Thymus (tissue), 11 donors: ENCODE results near the gene NAT9. TPM values are rescaled to one million over a fixed set of nuclear protein-coding genes. Genes with fewer than 3 reads are reported as not detected.
A peak's percentile ranks its signal among the peaks of the same experiment; 100 is the strongest.

Experiments used
- DNase-seq, 9 donors: peaks; one replicate each; pipeline ENCODE4 v3.0.0-alpha.2; 2013; ENCODE audit warnings: low spot score in 9 of 9, low read depth in 6 of 9, missing footprints in 1 of 9
- H3K27ac ChIP-seq, 2 donors: one replicate each; pipeline ENCODE4 v1.5.1; 2013; ENCODE audit warnings: control low read depth in 1 of 2, low read depth in 1 of 2, low read length in 1 of 2, mild to moderate bottlenecking in 1 of 2, moderate library complexity in 1 of 2
- H3K27me3 ChIP-seq, 2 donors: one replicate each; pipeline ENCODE4 v1.5.1; 2013; ENCODE audit warnings: low read length in 1 of 2; ENCODE audit not compliant: control insufficient read depth in 2 of 2, insufficient read depth in 1 of 2
- H3K36me3 ChIP-seq, 2 donors: one replicate each; pipeline ENCODE4 v1.5.1; 2013; ENCODE audit warnings: low read length in 1 of 2, mild to moderate bottlenecking in 1 of 2, moderate library complexity in 1 of 2; ENCODE audit not compliant: control insufficient read depth in 2 of 2, insufficient read depth in 2 of 2
- H3K4me1 ChIP-seq, 2 donors: one replicate each; pipeline ENCODE4 v1.5.1; 2013; ENCODE audit warnings: low read length in 2 of 2; ENCODE audit not compliant: control insufficient read depth in 2 of 2, insufficient read depth in 2 of 2
- H3K4me3 ChIP-seq, 2 donors: one replicate each; pipeline ENCODE4 v1.5.1; 2013; ENCODE audit warnings: low read length in 2 of 2, control low read depth in 1 of 2, mild to moderate bottlenecking in 1 of 2
- H3K9me3 ChIP-seq, 2 donors: one replicate each; pipeline ENCODE4 v1.5.1; 2013; ENCODE audit warnings: low read length in 1 of 2, mild to moderate bottlenecking in 1 of 2; ENCODE audit not compliant: control insufficient read depth in 2 of 2, insufficient read depth in 1 of 2
- WGBS: extraction: QIAGEN DNeasy Blood & Tissue Kit; methylation state at CpG from one replicate; pipeline ENCODE4 v1.1.7; 2013; 5-methylcytosine and 5-hydroxymethylcytosine counted together
- polyA plus RNA-seq: library from polyadenylated mRNA; stranded (reverse); fragments of 200-250 nt; gene quantifications from one replicate; pipeline ENCODE4 v1.2.3, GENCODE V29; 2013
- total RNA-seq: library from RNA; stranded (reverse); fragments of 120-200 nt; gene quantifications from one replicate; pipeline ENCODE4 v1.2.4, GENCODE V29; 2013
- donor health status: healthy.

The NAT9 gene
- total and polyA plus RNA-seq, 2 donors: 17.8 to 31.1 TPM

DNA sequence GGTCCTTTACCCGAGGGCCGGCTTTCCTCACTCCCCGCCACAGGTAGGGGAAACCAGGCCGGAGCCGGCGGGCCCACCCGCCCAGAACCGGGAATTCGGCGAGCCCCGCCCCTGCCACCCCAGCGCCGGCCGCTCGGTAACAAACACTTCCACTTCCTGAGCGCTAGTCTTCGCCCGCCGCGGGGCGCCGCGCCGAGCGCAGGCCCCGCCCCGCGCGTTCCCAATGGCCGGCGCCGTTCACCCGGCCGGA is 27.9 kb downstream of the NAT9 start:
- Histone ChIP-seq H3K4me1 (peaks cover 43 to 67% of the 10 kb centered on the region in 2 donors), H3K36me3 (peaks cover 3 to 14% of the 10 kb centered on the region in 2 donors), H3K4me3 (peak overlapping the region; percentile 87 to 94), H3K27me3 (peaks cover 0 to 4% of the 10 kb centered on the region in 2 donors), H3K9me3 (peaks cover 0 to 6% of the 10 kb centered on the region in 2 donors), H3K27ac (peak overlapping the region; percentile 66 to 86)
- no peak for DNase-seq
- under 1% methylated on average over 34 of the region's 34 CpGs for WGBS

DNA sequence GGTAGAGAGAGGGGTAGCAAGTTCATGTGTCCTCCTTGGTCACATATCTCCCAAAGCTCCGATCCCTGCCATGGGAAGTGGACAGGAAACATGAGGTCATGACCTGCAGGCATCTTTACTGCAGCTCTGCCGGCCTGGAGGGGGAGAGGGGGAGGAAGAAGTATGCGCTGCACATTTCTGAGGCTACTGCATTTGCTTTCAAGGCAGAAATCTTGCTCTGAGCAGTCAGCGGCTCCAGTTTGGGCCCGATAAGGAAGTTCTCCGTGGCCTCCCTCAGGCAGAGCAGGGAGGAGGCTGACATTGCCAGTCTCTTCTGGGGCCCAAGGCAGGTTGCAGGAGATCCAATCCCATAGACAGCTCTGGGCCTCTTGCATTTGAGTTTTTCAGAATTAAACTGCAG is 29.2 kb downstream of the NAT9 start:
- no peak for DNase-seq
- Histone ChIP-seq H3K9me3 (peaks cover 0 to 6% of the 10 kb centered on the region in 2 donors), H3K27ac (peak overlapping the region; percentile 40 to 55), H3K4me1 (peaks cover 50 to 71% of the 10 kb centered on the region in 2 donors), H3K36me3 (peaks cover 0 to 8% of the 10 kb centered on the region in 2 donors), H3K4me3 (no peak overlapping the region), H3K27me3 (peaks cover 0 to 4% of the 10 kb centered on the region in 2 donors)
- WGBS: 45% methylated on average over 6 of the region's 6 CpGs

DNA sequence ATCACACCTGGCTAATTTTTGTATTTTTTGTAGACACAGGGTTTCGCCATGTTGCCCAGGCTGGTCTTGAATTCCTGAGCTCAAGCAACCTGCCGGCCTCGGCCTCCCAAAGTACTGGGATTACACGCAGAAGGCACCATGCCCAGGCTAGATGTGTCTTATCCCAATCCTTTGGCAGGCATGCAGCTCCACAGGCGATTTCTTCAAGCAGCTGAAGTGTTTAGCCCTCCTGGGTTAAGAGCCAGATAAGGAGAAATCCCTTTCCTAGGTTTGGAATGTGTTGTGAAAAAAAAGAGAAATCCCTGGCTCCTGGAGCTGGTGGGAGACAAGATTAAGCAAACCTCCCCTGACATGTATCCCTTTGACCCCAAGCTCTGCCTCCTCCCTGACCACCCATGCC is 29.8 kb downstream of the NAT9 start:
- Histone ChIP-seq H3K4me1 (peaks cover 51 to 71% of the 10 kb centered on the region in 2 donors), H3K36me3 (peaks cover 0 to 8% of the 10 kb centered on the region in 2 donors), H3K27ac (peak overlapping the region in 1 of 2 donors; percentile 40), H3K9me3 (peaks cover 0 to 1% of the 10 kb centered on the region in 2 donors), H3K4me3 (no peak overlapping the region), H3K27me3 (peaks cover 0 to 4% of the 10 kb centered on the region in 2 donors)
- DNase-seq: no peak
- 95% methylated on average over 5 of the region's 5 CpGs for WGBS

DNA sequence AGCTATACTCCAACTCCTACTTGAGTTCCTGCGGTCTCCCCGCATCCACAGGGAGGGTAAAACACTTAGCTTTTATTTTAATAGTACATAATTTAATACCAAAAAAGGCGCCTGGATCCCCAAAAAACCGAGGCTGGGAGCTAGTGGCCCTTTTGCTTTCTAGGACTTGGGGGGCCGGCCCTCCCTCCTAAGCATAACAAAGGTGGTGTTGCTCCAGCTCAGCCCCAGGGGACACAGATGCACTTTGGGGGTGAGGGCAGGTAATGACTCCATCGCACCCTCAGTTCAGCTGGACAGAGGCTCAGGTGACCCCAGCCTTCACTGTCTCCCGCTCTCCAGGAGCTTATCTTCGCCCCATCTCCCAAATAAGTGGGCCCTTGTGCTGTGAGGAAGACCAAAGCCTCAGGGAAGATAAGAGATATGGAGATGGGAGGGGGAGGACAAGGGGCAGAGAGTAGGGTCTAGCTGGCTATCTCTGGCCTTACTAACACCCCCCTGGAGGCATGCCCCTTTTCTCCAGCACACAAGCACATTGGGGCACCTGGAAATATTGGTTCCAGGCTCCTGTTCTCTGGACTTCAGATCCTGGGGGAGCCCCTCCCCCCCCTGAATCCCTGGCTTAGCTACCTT is 30.5 kb downstream of the NAT9 start:
- Histone ChIP-seq H3K36me3 (peaks cover 0 to 12% of the 10 kb centered on the region in 2 donors), H3K4me3 (no peak overlapping the region), H3K4me1 (peaks cover 45 to 71% of the 10 kb centered on the region in 2 donors), H3K27ac (no peak overlapping the region), H3K27me3 (peaks cover 0 to 4% of the 10 kb centered on the region in 2 donors), H3K9me3 (no peaks in the 10 kb centered on the region)
- WGBS: 97% methylated on average over 8 of the region's 8 CpGs
- no peak for DNase-seq

DNA sequence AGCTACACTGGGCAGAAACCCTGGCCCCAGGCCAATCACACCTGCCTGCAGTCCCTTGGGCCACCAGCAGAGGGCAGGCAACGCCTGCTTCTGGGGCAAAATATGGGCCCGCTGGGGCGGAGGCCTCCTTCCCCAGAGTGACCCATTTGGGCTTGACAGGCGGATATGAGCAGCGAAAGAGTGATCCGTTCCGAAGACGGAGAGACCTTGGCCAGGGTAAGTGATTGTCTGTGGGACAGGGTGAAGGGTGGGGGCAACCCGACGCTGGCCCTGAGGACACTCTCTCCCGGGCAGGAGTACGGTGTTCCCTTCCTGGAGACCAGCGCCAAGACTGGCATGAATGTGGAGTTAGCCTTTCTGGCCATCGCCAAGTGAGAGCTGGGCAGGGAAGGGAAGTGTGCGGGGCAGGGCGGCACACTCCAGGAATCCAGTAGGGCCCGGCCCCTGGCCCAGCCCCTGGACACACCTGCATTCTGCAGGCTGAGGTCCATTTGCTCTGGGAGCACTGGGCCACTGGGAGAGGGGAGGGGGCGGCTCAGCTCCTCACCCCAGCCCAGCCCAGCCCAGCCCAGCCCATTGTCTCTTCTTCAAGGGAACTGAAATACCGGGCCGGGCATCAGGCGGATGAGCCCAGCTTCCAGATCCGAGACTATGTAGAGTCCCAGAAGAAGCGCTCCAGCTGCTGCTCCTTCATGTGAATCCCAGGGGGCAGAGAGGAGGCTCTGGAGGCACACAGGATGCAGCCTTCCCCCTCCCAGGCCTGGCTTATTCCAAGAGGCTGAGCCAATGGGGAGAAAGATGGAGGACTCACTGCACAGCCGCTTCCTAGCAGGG is 31.2 kb downstream of the NAT9 start:
- Histone ChIP-seq H3K9me3 (no peaks in the 10 kb centered on the region), H3K27me3 (peaks cover 0 to 4% of the 10 kb centered on the region in 2 donors), H3K36me3 (peaks cover 0 to 12% of the 10 kb centered on the region in 2 donors), H3K27ac (no peak overlapping the region), H3K4me3 (no peak overlapping the region), H3K4me1 (peaks cover 41 to 71% of the 10 kb centered on the region in 2 donors)
- 67% methylated on average over 24 of the region's 24 CpGs for WGBS
- DNase-seq: peak in 5 of 9 donors; percentile 21 to 74 (median 70)

DNA sequence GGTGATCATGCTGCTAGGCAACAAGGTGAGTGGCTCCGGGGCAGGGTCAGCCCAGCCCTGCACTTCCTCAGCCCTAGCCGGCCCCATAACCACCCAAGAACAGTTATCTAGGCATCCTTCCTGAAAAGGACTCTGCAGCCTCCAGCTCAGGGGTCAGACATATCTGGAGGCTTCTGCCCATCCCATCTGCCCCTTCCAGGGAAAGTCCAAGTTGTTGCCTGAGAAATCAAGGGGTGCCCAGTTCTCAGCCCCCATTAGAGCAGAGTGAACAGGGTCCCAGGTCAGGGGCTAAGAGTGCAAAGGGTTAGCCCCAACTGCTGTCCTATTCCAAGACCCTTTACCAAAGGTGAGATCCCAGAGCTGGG is 31.8 kb downstream of the NAT9 start:
- peaks cover 42 to 76% of the 10 kb centered on the region in 2 donors for H3K4me1 ChIP-seq
- H3K27ac ChIP-seq: no peak overlapping the region
- 53% methylated on average over 2 of the region's 2 CpGs for WGBS
- H3K9me3 ChIP-seq: no peaks in the 10 kb centered on the region
- H3K36me3 ChIP-seq: peaks cover 0 to 12% of the 10 kb centered on the region in 2 donors
- peaks cover 0 to 2% of the 10 kb centered on the region in 2 donors for H3K27me3 ChIP-seq
- DNase-seq: no peak
- H3K4me3 ChIP-seq: no peak overlapping the region

- peaks cover 48 to 81% of the 10 kb centered on the region in 2 donors for H3K4me1 ChIP-seq
- WGBS: 93% methylated on average over 2 of the region's 2 CpGs
Observed at GRCh38 chr17:74743755-74744154, 32.4 kb downstream of the NAT9 start.

DNA sequence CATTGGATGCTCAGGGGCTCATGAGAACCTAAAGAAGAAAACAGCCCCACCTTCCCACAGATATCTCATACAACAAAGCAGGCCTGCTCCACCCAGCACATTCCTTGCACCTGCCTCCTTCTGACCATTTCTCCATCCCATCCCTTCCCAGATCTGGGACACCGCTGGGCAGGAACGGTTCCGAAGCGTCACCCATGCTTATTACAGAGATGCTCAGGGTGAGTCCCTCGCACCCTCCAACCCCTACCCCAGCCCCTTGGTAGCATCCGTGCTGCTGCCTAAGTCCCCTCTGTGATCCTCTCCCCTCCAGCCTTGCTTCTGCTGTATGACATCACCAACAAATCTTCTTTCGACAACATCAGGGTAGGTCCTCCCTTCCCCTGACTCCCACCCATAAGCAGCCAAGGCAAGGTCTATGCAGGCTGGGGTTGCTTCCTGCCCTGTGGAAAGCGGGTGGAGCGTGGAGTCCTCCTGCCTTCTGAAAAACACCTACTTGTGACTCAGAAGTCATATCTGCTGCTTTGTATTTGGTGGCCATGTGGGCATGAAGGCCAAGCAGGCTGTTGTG is 33.1 kb downstream of the NAT9 start:
- peak overlapping the region; percentile 67 to 91 for H3K27ac ChIP-seq
- H3K9me3 ChIP-seq: no peaks in the 10 kb centered on the region
- peaks cover 0 to 5% of the 10 kb centered on the region in 2 donors for H3K27me3 ChIP-seq
- DNase-seq: no peak
- H3K36me3 ChIP-seq: peaks cover 0 to 12% of the 10 kb centered on the region in 2 donors
- peaks cover 53 to 88% of the 10 kb centered on the region in 2 donors for H3K4me1 ChIP-seq
- WGBS: 88% methylated on average over 9 of the region's 9 CpGs
- H3K4me3 ChIP-seq: no peak overlapping the region

More at GRCh38 chr17:74743755-74744154, 32.4 kb downstream of the NAT9 start:
- Histone ChIP-seq H3K27me3 (no peaks in the 10 kb centered on the region), H3K9me3 (no peaks in the 10 kb centered on the region), H3K36me3 (peaks cover 0 to 12% of the 10 kb centered on the region in 2 donors), H3K27ac (peak overlapping the region in 1 of 2 donors; percentile 91), H3K4me3 (no peak overlapping the region)
- no peak for DNase-seq

GRCh38 chr17:74742153-74742515 is 34.0 kb downstream of the NAT9 start:
- Histone ChIP-seq H3K9me3 (no peaks in the 10 kb centered on the region), H3K36me3 (peaks cover 0 to 12% of the 10 kb centered on the region in 2 donors), H3K4me3 (peak overlapping the region; percentile 20 to 23), H3K27me3 (peaks cover 0 to 8% of the 10 kb centered on the region in 2 donors), H3K27ac (peak overlapping the region; percentile 98 to 99), H3K4me1 (peaks cover 47 to 88% of the 10 kb centered on the region in 2 donors)
- DNase-seq: peak in 4 of 9 donors; percentile 49 to 87 (median 66)
- 4% methylated on average over 4 of the region's 4 CpGs for WGBS
